ENCODE measurements around the gene ARHGAP8.
"Not testable (repeated sequence)": the region's sequence is repeated elsewhere in the genome, so short reads cannot be mapped to it uniquely, and the experiment has no call there.

The ARHGAP8 gene

DNA sequence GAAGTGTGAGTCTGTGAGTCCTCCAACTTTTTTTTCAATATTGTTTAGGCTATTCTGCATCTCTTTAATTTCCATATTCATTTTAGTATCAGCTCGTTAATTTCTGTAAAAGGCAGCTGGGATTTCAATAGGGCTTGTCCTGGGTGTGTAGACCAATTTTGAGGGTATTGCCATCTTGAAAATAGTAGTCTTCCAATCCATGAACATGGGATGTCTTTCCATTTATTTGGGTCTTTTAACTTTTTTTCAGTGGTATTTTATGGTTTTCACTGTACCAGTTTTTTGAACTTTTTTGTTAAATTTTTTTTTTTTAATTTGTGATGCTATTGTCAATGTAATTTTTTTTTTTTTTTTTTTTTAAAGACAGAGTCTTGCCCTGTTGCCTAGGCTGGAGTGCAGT, 79.5 kb downstream of the ARHGAP8 start:
- no peak for DNase-seq (ENCODE audit: low spot score)

DNA sequence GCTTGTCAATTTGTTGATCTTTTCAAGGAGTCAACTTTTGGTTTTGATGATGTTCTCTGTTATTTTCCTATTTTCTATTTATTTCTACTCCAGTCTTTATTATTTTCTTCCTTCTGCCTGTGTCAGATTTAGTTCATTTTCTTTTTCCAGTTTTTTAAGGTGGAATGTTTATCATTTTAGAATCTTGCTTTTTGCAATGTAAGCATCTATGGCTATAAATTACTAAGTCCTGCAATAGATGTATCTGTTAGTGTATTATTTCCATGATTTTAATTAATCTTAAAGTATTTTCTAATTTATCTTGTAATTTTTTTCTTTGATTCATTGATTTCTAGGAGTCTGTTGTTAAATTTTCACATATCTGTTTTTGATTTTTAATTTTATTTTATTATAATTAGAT, 81.7 kb downstream of the ARHGAP8 start:
- no peak for DNase-seq (ENCODE audit: low spot score)

DNA sequence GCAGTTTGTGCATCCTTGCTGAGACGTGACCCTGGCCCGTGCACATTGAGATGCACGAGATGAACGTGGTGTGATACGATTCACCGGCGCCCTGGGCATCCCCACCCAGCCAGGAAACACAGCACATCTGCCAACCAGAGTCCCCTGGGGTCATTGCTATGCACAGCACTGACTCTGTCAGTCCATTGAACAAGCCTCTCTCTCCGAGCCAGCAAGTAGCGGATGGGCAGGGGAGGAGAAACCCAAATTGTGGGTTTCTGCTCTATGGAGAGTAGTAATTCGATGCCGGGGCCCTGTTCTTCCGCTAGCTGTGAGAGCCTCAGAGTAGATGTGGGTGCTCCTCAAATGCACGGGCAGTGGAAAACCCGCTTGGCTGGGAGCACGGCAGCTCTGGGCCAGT, 85.1 kb downstream of the ARHGAP8 start:
- DNase-seq (ENCODE audit: low spot score): no peak

DNA sequence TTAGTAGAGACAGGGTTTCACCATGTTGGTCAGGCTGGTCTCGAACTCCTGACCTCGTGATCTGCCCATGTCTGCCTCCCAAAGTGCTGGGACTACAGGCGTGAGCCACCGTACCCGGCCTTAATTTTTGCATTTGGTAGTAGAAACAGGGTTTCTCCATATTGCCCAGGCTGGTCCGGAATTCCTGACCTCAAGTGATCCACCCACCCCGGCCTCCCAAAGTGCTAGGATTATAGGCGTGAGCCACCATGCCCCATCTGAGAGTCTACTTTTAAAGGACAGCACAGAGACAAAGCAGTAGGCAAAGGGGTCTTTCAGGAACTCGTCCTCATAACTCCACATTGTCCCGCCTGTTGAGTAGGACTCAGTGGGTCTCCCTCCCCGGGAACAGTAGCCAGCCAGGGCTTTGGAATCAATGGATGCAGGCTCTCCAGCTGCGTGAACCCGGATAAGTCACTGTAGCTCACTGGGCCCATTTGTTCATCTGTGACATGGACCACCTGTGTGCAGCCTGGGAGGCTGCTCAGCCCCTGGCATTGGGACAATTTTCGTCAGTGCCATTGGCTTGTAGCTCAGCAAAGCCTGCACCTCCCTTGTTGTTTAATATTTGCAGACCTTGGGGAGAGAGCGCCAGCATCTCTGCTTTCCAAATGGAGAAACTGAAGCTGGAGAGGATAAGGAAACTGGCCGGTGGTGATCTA, 86.1 kb downstream of the ARHGAP8 start:
- DNase-seq (ENCODE audit: low spot score): no peak

DNA sequence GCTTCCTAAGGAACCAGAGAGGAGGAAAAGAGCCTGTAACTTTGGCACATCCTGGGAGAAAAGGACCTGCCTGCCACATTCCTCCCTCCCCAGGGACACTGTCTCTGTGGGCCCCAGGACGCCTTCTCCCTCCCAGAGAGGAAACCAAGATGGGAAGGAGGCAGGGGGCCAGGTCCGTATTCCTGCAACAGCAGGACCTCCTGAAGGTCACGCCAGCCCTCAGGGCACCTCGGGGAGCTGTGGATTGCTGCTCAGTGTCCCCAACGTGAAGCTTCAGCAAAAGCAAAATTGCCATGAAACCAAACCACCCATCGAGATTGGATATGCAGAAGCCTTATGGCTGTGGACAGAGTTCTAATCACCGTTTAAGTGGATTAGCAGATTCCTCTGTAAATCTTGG, 86.7 kb downstream of the ARHGAP8 start:
- no peak for DNase-seq (ENCODE audit: low spot score)

DNA sequence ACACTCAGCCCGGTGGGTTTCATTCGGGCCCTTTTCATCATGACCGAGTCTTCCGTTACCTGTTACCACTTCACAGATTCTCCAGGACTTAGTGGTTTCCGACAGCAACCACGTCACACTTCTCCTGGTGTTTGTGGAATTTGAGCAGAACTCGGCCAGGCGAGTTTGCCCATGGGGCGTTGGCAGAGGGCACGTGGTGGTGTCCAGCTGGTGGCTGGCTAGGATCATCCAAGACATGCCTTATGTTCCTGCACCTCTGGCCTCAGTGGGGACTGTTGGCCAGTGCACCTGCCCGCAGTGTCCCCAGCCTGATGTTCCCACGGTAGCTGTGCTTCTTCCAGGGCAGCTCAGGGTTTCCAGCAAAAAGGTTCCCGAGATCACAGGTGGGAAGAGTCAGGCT, 87.3 kb downstream of the ARHGAP8 start:
- no peak for DNase-seq (ENCODE audit: low spot score)

DNA sequence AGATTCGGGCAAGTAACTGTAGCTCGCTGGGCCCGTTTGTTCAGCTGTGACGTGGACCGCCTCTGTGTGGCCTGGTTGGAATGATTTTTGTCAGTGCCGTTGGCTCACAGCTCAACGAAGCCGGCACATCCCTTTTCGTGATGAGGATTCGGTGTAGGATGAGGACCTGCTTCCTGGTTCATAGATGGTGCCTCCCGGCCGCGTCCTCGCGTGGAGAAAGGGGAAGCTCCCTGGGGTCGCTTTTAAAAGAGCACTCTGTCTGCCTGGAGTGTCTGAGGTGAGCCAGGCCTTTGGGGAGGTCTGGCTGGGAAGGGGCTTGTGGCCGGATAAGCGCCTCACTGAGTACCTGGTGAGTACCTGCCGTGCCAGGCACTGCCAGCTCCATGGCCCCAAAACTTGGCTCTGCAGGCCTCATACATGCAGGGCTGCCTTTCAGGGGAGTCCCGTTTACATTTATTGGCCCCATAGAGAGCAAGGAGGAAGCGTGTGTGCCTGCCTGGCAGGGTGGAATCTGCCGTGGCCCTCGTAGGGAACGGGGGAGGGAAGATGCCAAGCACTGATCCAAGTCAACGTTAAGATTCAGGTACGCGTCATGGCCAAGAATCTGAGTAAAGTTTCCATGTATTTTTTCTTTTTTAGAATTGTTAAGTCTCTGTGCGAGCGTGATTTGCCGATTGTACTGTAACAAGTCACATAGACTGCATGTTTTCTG, 88.4 kb downstream of the ARHGAP8 start:
- DNase-seq (ENCODE audit: low spot score): no peak

DNA sequence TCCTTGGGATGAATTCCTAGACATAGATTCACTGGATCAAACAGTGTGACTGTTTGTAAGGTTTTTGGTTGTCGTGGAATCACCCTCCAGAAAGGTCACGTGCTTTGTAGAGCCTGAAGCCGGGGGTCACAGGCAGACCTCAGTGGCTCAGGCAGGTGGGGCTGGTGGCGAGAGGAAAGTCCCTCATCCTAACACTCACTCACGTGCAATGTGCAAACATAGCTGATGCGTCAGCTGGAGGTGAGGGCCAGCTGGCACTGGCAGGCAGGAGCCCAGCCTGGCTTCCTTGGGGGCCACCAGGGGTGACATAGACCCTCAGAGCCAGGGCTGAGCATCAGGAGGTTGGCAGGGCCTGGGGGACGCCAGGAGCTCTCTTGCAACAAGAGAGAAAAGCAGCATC, 90.0 kb downstream of the ARHGAP8 start:
- no peak for DNase-seq (ENCODE audit: low spot score)

DNA sequence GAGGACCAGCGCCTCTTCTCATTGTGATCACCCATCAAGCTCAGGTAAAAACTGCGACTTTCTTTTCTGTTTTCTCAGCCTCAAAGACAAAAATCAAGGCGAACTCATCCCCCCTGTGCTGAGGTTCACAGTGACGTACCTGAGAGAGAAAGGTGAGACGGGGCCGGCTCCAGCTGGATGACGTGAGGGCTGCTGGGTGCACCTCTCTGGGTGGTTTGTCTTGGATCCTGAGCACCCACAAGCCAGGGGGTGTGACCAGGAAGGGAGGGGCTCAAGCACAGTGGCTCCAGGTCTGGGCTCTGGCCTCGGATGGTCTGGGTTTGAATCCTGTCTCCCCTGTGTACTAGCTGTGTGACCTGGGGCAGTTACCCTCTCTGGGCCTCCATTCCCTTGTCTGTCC, 92.8 kb downstream of the ARHGAP8 start:
- no peak for DNase-seq (ENCODE audit: low spot score)

DNA sequence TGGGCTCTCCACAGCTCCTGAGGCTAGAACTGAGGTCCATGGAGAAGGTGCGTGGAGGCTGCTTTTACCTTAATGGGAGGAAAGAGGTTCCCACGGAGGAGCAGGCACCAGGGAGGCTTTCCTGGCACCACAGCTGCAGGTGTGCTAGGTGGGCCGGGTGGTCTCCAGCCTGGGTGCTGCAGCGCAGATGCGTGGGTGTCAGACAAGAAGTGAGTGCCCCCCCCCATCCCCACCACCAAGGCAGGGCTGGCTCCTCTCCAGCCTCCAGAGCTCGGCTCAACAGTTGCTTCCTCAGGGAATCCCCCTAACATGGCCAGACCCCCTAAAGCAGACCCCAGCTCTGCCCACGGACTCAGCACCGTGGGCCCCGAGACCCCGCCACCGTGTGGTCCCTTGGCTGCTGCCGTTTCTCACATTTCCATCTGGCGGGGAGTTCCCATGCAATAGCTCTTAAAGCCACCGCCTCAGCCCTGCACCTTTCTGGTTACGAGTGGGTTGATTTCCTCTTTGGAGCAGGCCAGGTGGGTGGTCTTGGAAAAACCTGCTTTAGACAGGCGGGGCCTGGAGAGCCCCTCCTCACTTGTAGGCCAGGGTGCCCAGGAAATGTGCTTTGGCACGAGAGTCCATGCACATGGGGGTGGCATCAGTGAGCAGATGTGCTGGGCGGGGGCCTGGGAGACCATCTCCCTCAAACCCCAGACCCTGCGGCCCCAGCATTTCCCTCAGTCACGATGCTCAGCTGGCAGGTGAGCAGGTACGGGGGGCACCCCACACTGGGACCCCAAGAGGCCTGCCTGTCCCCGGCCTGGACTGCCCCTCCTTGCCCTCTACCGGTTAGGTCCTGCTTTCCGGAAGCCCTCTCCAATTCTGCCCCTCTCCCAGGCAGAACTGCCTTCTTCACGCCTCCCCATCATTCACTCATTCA, 93.7 kb downstream of the ARHGAP8 start:
- no peak for DNase-seq (ENCODE audit: low spot score)

DNA sequence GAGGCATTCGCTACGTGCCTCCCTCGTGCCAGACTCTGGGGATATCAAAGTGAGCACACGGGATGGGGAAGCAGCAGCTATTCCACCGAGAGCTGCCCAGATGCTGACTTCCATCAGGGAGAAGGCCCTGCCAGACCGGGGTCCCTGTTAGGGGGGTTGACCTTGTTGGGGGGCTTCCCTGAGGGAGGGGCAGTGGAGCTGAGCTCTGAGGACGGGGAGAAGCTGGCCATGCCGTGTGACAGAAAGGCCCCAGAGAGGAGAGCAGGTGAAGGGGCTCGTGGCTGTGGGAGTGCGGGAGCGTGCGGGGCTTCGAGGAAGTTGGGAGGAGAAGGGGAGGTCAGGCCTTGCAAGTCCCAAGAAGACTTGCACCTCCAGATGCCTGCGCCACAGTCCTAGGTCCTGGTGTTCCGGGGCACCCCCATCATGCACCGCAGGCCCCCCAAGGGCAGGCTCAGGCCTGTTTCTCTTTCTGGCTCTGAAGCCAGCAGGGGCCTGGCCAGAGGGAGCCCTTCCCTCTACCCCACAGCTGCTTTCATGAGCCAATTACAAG, 94.4 kb downstream of the ARHGAP8 start:
- DNase-seq (ENCODE audit: low spot score): no peak

DNA sequence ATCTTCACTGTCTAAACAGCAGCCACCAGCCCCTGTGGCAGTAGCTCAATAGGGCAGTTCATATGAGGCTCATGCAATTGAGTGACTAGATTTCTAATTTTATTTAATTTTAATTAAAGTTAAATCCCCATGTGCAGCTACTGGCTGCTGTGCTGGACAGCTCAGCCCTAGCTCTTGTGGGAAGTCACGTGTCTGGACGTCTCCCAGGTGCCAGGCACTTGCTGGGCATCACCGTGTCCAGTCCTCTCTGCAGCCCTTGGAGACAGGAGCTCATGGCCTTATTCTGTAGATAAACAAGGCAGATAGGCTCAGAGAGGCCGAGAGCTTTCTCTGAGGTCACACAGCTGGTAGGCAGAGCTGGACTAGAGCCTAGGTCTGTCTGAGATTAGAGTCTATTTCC, 95.0 kb downstream of the ARHGAP8 start:
- no peak for DNase-seq (ENCODE audit: low spot score)

DNA sequence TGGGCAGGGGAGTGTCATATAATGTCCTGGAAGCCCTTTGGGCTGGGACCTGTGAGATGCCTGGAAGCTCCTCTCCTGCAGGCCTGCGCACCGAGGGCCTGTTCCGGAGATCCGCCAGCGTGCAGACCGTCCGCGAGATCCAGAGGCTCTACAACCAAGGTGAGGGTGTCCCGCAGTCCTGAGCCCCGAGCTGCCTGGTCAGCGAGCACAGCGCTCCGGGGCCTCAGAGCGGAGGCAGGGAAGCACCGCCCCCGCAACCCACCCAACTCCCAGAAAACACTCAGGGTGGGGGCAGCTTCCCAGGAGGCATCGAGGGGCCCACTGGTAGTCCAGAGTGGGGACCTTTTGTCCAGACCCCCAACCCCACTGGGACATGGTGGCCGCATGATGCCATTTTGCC, 95.5 kb downstream of the ARHGAP8 start:
- DNase-seq (ENCODE audit: low spot score): no peak

DNA sequence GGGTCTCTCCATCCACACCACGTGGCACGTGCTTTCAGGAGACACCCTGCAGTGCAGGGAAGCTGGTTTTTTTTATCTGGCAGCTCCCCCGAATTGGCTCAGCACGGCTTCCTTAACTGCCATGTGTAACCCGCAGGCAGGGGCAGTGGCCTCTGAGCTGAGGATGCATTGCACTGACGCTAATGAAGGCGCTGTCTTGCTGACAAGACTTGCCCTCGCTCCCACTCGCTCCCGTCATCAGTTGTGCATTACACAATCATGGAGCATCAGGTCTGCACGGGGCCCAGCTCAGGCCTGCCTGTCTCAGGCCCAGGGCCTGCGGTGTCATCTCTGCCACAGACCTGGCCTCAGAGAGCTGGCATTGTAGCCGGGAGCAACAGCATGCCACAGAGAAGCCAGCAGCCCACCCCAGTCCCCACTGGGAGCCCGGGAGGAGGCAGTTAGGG, 95.9 kb downstream of the ARHGAP8 start:
- no peak for DNase-seq (ENCODE audit: low spot score)

DNA sequence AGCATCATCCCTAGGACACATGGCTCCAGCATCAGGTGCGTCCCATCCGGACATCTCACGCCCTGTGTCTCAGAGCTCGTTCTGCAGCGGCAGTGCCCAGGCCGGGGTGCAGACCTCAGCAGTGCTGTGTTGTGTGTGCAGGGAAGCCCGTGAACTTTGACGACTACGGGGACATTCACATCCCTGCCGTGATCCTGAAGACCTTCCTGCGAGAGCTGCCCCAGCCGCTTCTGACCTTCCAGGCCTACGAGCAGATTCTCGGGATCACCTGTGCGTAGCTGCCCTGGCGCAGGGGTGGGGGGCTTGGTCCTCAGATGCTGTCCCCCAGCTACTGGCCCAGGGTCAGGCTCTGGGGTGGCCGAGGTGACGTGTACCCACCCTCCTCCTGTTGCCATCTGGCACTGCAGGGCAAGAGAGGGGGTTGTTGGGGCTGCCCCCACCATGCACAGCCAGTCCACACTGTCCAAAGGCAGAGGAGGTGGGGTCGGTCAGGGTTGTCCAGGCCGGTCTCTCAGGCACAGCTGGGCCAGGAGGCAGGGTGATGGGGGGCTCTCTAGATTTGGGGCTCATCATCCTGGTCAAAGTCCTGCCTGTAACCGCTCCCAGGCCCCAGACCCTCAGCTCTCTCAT, 96.5 kb downstream of the ARHGAP8 start:
- DNase-seq (ENCODE audit: low spot score): no peak

DNA sequence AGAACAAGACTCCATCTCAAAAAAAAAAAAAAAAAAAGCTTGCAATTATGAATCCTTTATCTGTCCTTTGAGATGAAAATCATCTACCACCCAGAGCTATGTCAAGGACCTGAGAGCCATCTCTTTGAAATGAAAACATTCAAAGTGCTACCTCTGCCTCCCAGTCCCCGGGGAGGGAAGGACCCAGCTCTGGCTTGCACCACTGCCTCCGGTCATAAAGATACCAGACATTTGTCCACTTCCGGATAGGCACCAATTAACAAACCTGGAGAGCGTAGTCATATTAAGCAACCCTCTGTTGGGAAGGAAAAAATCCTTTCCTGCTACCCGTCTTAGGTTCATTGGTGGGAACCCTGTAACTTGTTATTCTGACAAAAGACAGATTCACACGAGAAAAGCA, 98.6 kb downstream of the ARHGAP8 start:
- no peak for DNase-seq (ENCODE audit: low spot score)

DNA sequence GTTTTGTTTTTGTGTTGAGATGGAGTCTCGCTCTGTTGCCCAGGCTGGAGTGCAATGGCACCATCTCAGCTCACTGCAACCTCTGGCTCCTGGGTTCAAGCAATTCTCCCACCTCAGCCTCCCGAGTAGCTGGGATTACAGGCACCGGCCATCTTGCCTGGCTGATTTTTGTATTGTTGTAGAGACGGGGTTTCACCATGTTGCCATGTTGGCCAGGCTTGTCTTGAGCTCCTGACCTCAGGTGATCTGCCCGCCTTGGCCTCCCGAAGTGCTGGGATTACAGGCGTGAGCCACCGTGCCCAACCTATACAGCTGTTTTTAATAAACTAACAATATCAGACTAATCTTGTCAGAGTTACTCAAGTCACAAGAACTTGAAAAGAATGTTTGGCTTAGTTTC, 102.3 kb downstream of the ARHGAP8 start:
- DNase-seq (ENCODE audit: low spot score): not testable (repeated sequence)

DNA sequence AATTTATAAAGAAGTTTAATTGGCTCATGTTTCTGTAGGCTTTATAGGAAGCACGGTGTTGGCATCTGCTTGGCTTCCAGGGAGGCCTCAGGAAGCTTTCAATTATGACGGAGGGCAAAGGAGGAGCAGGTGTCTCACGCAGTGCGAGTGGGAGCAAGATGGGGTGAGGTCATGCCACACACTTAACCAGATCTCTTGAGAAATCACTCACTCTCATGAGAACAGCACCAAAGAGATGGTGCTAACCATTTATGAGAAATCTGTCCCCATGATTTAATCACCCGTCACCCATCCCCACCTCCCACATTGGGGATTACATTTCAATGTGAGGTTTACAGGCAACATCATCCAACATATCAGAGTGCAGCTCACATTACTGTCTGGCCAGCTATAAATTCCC, 103.5 kb downstream of the ARHGAP8 start:
- DNase-seq (ENCODE audit: low spot score): no peak

DNA sequence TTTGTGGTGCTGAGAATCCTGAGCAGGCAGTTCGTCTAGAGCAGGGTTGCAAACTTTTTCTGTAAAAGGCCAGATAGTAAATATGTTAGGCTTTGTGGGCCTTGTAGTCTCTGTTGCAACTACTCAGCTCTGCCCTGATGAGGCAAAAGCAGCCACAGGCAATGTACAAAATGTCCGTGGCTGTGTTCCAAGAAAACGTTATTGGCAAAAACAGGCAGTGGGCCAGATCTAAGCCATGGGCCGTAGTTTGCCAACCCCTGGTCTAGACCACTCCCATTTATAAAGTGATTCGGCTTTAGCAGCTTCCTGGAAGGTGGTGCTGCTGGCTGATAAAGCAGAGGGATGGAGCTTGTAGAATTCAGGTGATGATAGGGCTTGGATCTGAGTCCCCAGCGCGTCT, 106.4 kb downstream of the ARHGAP8 start:
- not testable (repeated sequence) for DNase-seq (ENCODE audit: low spot score)

DNA sequence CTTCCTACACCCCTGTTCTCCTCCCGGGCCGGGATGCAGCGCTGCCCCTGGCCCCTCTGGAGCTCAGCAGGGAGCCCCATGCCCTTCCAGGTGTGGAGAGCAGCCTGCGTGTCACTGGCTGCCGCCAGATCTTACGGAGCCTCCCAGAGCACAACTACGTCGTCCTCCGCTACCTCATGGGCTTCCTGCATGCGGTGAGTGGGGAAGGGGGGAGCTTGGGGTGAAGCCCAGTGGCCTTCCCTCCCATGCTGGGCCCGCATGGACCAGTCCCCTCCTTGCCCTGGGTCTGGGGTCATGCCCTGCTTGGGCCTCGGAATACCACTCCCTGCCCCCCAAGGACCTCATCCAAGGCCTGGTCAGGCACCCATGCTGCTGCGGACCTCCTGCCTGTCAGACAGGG, 107.3 kb downstream of the ARHGAP8 start:
- no peak for DNase-seq (ENCODE audit: low spot score)

DNA sequence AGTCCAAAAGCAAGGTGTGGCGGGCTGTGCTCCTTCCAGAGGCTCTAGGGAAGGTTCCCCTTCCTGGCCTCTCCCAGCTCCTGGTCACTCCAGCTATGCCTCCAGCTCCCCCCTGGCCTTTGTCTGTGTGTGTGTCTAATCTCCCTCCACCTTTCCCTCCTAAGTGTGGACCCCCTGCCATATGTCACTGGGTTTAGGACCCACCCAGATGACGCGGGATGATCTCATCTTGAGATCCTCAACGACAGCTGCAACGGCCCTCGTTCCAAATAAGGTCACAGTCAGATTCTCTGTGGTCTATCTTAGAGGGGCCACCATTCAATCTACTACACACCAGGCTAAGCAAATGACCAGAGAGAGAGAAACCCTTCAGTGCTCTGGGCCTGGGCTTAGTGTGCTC, 107.9 kb downstream of the ARHGAP8 start:
- no peak for DNase-seq (ENCODE audit: low spot score)

DNA sequence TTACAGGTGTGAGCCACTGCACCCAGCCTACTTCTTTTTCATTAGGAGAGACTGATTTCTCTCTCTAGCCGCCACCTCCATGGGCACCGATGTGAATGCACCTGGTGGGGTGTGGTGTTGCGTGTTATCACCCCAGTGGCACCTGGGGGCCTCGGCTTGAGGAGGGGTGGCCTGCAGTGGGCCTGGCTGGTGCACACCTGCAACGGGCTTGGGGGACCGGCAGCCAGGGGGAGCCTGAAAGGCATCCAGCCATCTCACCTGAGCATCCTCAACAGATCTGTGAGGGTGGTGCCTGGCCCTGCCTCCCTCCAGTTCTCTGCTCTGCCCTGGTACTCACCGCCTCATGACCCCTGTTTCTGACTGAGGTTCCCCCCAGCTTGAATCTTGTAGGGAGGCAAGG, 108.9 kb downstream of the ARHGAP8 start:
- DNase-seq (ENCODE audit: low spot score): no peak
